ENCODE data around the gene DOCK10.

DNA sequence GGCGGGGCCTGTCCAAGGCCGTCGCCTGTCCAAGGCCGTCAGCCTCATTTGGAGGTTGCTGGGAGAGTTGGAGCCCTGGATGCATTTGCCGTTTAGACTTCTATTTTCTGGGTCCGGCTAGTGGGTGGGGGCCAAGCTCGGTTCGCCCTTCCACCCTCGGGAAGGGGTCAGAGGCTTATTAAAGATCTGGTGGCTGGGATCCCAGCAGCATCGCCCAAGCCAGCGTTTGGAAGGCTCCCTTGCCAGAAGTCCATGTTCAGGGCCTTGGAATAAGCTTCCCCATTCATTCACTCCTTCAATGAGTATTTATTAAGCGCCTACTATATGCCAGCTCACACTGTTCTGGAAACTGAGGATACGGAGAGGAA is 516 bp upstream of the DOCK10 start:
- TF ChIP-seq POLR2AphosphoS5 (IDR thresholded peaks at IDR 0.05), result no peak
- TF ChIP-seq POLR2A (IDR thresholded peaks at IDR 0.05), result no peak
- TF ChIP-seq, protein P1, sequence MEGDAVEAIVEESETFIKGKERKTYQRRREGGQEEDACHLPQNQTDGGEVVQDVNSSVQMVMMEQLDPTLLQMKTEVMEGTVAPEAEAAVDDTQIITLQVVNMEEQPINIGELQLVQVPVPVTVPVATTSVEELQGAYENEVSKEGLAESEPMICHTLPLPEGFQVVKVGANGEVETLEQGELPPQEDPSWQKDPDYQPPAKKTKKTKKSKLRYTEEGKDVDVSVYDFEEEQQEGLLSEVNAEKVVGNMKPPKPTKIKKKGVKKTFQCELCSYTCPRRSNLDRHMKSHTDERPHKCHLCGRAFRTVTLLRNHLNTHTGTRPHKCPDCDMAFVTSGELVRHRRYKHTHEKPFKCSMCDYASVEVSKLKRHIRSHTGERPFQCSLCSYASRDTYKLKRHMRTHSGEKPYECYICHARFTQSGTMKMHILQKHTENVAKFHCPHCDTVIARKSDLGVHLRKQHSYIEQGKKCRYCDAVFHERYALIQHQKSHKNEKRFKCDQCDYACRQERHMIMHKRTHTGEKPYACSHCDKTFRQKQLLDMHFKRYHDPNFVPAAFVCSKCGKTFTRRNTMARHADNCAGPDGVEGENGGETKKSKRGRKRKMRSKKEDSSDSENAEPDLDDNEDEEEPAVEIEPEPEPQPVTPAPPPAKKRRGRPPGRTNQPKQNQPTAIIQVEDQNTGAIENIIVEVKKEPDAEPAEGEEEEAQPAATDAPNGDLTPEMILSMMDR (IDR thresholded peaks at IDR 0.05), result no peak
- TF ChIP-seq EP300 (IDR thresholded peaks at IDR 0.05), result no peak

Measured in stomach (tissue), 4 donors.